ENCODE data around the gene NDP.

Gene NDP

GRCh38 chrX:44016906-44017305 lies 43.7 kb upstream of the NDP start:
- Histone ChIP-seq H3K27me3 (replicated peaks; ENCODE audit: control insufficient read depth, insufficient read depth, low read length) (no peaks in the 10 kb centered on the region), H3K4me3 (replicated peaks; ENCODE audit: low read depth, low read length) (no peak overlapping the region), H3K36me3 (ENCODE audit: control insufficient read depth, insufficient read depth, low read length) (no peaks in the 10 kb centered on the region)
- TF ChIP-seq CTCF (IDR thresholded peaks at IDR 0.05; ENCODE audit: insufficient read depth, low read length, poor library complexity, severe bottlenecking) = no peak
- DNase-seq (ENCODE audit: extremely low read depth, insufficient read length) = no peak

- TF ChIP-seq CTCF (IDR thresholded peaks at IDR 0.05; ENCODE audit: insufficient read depth, low read length, poor library complexity, severe bottlenecking) = no peak
- H3K27me3 ChIP-seq (replicated peaks; ENCODE audit: control insufficient read depth, insufficient read depth, low read length) = no peaks in the 10 kb centered on the region
- DNase-seq (ENCODE audit: extremely low read depth, insufficient read length) = no peak
- H3K36me3 ChIP-seq (ENCODE audit: control insufficient read depth, insufficient read depth, low read length) = no peaks in the 10 kb centered on the region
- H3K4me3 ChIP-seq (replicated peaks; ENCODE audit: low read depth, low read length) = no peak overlapping the region
Observed at GRCh38 chrX:44012484-44013096, 39.4 kb upstream of the NDP start.

GRCh38 chrX:44011506-44011905 lies 38.3 kb upstream of the NDP start:
- H3K27me3 ChIP-seq (replicated peaks; ENCODE audit: control insufficient read depth, insufficient read depth, low read length) = no peaks in the 10 kb centered on the region
- no peak for DNase-seq (ENCODE audit: extremely low read depth, insufficient read length)
- no peak overlapping the region for H3K4me3 ChIP-seq (replicated peaks; ENCODE audit: low read depth, low read length)
- no peak for TF ChIP-seq CTCF (IDR thresholded peaks at IDR 0.05; ENCODE audit: insufficient read depth, low read length, poor library complexity, severe bottlenecking)
- no peaks in the 10 kb centered on the region for H3K36me3 ChIP-seq (ENCODE audit: control insufficient read depth, insufficient read depth, low read length)

GRCh38 chrX:44010626-44011025 lies 37.4 kb upstream of the NDP start:
- DNase-seq (ENCODE audit: extremely low read depth, insufficient read length) = no peak
- Histone ChIP-seq H3K36me3 (ENCODE audit: control insufficient read depth, insufficient read depth, low read length) (no peaks in the 10 kb centered on the region), H3K4me3 (replicated peaks; ENCODE audit: low read depth, low read length) (no peak overlapping the region), H3K27me3 (replicated peaks; ENCODE audit: control insufficient read depth, insufficient read depth, low read length) (no peaks in the 10 kb centered on the region)
- no peak for TF ChIP-seq CTCF (IDR thresholded peaks at IDR 0.05; ENCODE audit: insufficient read depth, low read length, poor library complexity, severe bottlenecking)

- H3K36me3 ChIP-seq (ENCODE audit: control insufficient read depth, insufficient read depth, low read length) = no peaks in the 10 kb centered on the region
- no peak for TF ChIP-seq CTCF (IDR thresholded peaks at IDR 0.05; ENCODE audit: insufficient read depth, low read length, poor library complexity, severe bottlenecking)
- no peaks in the 10 kb centered on the region for H3K27me3 ChIP-seq (replicated peaks; ENCODE audit: control insufficient read depth, insufficient read depth, low read length)
- H3K4me3 ChIP-seq (replicated peaks; ENCODE audit: low read depth, low read length) = no peak overlapping the region
- DNase-seq (ENCODE audit: extremely low read depth, insufficient read length) = no peak
Observed at GRCh38 chrX:44006081-44006480, 32.9 kb upstream of the NDP start.

GRCh38 chrX:44003975-44004374 lies 30.8 kb upstream of the NDP start:
- no peak for TF ChIP-seq CTCF (IDR thresholded peaks at IDR 0.05; ENCODE audit: insufficient read depth, low read length, poor library complexity, severe bottlenecking)
- Histone ChIP-seq H3K4me3 (replicated peaks; ENCODE audit: low read depth, low read length) (no peak overlapping the region), H3K36me3 (ENCODE audit: control insufficient read depth, insufficient read depth, low read length) (no peaks in the 10 kb centered on the region), H3K27me3 (replicated peaks; ENCODE audit: control insufficient read depth, insufficient read depth, low read length) (no peaks in the 10 kb centered on the region)
- DNase-seq (ENCODE audit: extremely low read depth, insufficient read length) = no peak

Data from GM06990 (cell line).